GM21390 (cell line): ENCODE measurements around the gene ADAM33.

Experiments used
- ATAC-seq: cut with Tn5 transposase; IDR thresholded peaks from one replicate; pipeline ENCODE4 v1.9.1; 2021; ENCODE audit not compliant: unreplicated experiment

ADAM33 gene

DNA sequence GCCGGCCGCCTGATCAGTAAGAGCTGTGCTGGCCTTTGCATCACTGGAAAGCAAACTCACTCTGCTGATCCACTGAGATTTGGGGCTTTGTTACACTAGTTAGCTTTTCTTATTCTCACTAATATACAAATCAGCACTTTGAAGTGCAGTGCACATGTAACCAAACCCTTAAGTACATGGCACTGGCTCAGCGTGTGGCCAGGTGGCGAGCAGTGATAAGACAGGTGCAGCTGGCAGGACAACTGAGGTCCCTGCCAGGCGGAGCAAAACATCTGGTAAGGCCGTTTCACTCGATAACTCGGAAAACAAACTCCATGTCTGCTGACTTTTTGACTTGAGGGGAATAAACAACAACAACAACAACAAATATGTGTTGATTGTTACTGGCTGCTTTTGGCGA, 29.6 kb downstream of the ADAM33 start:
- no peak for ATAC-seq

DNA sequence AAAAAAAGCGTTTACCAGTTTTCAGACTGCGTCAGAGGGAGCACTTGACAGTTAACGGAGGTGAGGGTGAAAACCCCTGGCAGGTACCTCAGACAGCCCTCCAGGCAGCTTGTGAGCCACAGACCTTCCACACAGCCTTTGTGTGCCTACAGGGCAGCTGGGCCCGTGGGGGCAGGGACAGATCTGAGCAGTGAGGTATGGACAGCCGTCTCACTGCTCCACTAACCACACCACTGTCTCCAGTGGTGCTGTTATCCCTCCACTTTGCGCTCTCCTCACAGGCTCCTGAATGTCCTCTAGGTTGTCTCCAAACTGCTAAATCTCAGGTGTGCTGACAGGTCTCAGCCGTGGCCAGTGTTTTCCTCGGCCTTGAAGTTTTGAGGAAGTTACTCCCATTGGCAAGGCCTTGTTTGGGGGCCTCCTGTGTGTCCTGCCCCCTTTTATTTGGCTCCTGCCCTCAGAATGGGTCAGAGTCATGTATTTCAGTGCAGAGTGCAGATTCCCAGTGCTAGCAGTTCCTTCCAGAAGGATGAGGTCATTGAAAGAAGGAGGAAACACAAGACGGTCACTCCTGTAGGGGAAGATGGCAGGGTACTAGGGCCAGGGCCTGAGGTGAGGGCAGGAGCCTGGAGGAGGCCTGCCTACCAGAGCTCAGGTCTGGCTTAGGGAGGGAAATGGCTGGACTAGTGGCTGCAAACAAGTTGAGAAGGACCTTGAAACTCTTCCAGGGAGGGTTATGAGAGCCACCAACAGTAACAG, 30.4 kb downstream of the ADAM33 start:
- no peak for ATAC-seq

DNA sequence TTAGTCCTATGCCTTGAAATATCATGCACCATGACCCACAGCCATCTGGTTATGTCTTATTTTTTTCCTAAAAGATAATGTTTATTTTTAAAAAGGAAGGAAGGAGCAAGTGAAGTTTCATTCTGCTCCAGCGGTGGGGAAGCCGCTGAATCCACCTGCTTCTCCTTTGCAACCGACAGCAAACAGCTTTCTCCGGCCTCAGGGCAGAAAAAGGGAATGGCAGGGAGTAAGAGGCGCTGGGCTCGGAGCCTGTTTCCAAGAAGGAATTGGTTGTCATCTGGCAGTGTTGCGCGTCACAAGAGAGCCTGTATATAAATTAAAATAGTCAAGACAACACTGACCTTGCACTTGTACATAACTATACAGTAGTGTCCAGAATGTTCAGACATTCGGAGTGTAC, 32.9 kb downstream of the ADAM33 start:
- no peak for ATAC-seq

DNA sequence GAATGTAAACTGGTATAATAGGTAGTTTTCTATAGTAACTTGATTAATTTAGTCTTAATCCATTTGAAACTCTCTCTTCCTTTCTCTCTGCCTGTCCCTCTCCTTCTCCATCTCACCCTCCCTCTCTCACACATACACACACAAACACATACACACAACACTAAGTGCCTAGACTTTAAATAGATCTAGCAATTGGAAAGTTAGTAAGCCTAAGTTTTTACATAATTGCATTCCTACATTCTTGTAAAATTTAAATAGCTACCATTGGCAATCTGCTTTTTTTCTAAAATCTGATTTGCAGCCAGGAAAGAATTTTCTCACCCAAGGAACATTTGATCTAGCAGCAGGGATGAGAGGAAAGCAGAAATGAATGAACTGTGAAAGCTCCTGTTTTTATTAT, 34.3 kb downstream of the ADAM33 start:
- ATAC-seq, result no peak

DNA sequence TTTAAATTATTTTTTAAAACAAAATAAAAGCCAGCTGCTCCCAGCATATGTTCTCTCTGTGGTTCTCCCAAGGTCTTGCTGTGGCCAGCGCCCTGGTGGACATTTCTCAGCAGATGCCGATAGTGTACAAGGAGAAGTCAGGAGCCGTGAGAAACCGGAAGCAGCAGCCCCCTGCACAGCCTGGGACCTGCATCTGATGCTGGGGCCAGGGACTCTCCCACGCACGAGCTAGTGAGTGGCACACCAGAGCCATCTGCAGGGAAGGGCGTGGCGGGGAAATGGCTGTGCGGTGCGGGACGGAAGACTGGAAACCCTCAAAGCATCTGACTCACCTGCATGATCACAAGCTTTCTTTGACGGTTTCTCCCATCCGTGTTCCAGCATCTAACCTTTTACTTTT, 35.2 kb downstream of the ADAM33 start:
- no peak for ATAC-seq

DNA sequence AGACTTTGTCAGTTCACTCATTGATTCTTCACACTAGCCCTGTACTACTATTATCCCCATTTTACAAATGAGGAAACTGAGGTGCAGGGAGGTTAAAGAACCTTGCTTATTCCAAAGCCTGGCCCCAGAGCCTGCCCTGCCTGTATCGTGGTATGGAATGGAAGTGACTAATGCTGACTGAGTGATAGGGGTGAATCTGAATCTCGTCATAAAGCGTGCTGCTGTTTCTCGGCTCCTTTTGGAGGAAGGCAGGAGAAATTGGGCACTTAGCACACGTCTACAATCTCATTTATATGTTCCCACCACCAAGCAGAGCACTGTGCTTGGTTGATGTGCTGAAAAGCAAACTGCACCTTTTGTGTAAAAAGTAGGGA, 35.8 kb downstream of the ADAM33 start:
- ATAC-seq, result no peak

DNA sequence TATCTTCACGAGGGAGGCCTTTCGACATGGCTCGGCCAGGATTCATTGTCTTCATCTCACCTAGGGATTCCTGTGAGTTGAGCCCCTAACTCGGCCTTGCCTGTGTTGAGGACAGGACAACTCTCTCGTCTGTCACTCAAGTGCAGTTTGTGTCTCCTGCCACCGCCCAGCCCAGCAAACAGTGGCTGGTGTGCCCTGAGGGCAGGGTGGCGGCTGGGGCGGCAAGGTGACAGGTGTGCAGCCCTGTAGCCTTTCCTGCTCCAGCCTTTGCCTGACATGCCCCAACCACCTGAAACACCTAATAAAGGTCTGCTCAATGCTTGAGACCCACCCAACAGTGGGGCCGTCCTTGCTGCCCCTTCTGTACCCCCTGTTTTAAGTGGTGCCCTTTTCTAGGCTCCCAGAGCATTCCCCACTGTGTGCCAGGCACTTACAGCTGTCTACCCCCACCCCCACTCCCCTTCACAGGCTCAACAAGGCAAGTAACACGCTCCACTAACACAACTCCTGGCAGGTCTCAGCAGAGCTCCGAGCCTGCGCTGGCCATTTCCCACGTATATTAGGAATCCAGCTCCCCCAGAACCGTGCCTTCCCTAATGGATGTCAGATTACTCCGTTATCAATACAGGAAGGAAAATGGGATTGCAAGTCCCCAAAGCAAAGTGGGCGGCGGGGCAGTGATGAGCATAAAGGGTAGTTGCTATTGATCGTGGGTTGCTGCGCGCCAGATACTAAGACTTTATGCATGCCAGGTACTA, 36.3 kb downstream of the ADAM33 start:
- no peak for ATAC-seq

DNA sequence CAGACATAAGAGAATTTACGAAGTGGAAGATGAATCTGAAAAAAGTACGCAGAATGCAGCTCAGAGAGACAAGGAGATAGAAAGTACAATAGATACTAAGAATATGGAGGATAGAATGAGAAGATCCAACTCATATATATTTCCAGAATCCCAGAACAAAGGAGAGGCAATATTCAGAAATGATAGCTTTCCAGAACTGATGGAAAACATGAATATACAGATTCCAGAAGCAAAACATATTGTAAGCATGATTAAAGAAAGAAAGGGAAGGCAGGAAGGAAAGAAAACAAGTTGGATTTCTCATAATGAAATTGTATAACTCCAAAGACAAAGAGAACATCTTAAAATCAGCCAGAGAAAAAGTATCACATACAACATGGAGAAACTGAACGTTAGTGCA, 41.6 kb downstream of the ADAM33 start:
- no peak for ATAC-seq

DNA sequence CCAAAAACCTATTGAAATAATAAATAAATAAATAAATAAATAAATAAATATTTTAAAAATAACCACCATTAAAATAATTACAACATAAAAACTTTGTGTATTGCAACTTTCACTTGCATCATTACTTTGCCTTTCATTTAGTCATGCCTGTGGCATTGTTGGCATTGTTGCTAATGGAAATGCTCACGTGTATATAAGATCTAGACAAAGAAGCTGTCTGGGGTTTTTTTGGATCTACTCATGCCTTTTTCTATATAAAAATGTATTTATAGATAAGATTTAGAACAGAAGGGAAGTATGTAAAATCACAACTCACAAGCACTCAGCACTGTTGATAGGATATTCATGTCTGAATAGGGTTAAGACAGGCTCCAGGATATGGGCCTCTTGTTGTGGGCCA, 46.5 kb downstream of the ADAM33 start:
- no peak for ATAC-seq

DNA sequence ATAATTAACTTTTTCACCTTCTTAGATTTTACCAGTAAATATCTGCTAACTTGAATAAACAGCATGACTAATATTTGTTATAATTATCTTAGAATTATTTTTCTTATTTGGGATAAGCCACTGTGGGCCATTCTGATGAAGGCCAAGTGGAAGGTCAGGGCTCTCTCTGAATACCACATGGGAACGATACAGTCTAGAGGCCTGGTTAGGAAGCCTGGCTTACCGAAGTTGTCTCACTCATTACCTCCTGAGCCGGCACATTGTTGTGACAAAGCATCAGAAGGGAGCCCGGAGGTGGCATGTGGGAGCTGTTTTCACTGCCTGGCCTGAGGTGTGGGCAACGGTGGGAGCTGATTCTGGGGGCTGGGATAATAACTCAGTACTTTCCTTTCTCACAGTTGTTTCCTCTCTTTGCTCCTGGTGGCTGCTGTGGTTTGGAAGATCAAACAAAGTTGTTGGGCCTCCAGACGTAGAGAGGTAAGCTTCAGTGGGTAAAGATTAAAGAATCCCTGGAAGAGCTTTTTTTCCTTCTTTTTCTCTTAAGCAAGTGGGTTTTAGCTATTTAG, 47.8 kb downstream of the ADAM33 start:
- ATAC-seq, result no peak

DNA sequence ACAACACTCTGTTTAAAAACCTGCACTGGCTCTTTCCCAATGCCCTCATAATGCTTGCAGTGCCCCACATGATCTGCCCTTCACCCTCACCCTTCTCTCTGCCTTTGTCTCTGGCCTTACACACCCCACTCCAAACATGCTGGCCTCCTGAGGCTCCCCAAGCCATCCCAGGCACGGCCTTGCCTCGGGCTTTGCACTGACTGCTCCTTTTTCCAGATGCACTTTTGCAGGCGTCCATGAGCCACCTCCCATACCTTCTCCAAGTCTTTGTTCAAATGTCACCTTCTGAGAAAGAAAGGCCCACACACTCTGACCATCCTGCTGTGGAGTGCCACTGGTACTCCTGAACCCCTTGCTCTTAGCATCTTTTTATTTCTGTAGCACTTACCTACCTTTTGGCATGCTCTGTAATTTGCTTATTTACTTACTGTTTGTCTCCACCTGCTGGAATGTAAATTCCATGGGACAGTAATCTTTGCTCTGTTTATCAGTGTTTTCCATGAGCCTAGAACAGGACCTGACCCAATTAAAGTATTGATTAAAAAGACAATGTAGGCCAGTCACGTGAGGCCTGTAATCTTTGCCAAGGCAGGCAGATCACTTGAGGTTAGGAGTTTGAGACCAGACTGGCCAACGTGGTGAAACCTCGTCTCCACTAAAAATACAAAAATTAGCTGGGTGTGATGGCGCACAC, 49.4 kb downstream of the ADAM33 start:
- ATAC-seq, result no peak

DNA sequence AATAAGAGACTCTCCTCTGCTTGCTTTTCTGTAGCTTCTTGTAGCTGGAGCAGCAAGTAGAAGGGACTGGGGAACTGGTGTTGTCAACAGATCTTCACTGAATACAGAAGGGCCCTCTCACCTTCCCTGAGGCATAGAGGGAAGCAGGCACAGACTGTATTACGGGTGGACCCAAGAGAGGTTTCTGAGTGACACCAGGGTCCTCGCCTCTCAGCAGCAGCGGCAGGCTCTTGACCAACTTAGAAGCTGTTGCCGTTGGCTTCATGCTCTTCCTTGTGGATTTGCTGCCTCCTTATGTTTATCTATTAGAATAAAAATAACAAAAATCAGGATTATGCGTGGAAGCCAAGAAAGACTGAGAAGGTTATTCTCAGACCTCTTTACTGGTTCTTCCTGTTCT, 50.3 kb downstream of the ADAM33 start:
- ATAC-seq, result no peak

DNA sequence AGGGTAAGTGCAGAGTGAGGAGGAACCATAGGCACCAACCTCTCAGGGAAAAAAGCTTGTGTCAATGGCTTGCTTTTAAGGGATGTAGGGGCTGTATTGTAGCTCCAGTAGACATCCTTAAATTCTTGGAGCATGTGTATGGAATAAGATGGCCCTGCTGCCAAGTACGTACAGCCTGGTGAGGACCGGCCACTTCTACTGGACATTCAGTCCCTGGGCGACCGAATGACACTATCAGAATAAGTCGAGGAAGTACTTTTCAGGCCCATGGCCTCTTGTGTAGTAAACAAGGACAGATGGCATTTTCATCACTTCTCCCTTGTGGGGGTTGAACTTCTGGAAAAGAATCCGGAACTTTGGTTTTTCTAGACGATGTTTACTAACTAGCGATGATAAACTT, 51.4 kb downstream of the ADAM33 start:
- no peak for ATAC-seq

DNA sequence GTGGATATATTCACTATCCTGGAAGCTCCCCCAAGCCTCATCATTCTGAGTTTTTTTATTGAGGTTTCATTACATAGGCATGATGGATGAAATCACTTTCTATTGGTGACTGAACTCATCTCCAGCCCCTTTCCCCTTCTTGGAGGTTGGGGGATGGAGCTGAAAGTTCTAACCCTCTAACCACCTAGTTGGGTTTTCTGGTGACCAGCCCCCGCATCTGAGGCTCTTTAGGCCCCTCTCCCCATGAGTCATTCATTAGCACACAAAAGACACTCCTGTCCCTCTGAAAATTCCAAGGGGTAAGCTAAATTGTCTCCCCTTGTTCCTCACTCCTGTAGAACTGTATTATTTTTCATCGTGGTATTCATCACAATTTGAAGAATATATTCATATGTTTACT, 51.9 kb downstream of the ADAM33 start:
- no peak for ATAC-seq

DNA sequence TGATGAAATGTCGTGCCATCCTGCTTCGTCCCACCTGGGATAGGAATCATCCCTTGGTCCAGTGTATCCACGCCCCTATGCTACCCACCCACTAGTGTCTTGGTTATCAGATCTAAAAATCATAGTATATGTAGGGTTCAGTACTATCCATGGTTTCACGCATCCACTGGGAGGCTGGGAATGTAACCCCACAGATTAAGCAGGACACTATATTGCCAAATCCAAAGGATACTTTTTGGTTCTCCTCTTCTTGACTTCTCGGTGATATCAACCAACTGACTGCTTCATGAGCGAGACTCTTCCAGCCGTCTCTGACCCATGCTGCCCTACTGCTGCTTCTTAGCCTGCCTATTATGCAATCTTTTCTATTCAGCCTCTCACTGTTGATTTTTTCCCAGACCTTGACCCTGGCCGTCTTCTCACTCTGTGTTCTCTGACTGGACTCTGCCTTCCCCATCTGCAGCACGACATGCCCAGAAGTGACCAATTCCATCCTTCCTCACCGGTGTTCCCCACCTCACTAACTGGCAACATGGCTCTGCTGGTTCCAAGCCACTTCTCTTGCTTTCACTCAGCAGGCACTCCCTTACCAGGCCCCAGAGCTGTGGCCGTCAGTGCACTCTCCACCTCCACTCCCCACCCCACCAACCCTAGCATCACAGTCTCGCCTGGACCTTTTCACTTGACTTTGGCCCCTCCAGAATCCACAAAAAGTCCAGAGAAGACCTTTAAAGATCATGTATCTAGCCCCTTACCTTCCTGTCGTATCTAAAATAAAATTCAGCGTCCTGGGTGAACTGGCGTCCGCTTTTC, 53.1 kb downstream of the ADAM33 start:
- no peak for ATAC-seq

DNA sequence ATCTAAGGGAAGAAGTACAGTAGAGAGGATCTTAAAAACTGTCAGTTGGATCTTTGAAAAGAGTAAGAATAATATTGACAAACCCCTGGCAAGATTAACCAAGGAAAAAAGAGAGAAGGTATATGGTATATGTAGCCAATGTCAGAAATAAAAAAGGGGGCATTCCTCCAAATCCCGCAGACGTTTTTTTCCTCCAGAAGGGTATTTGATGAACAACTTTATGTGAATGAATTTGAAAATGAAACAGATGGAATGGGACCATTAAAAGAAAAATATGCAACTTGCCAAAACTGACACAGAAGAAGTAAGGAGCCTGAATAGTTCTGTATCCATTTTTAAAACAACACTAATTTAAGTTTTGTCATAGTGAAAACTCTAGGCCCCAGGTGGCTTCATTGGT, 54.3 kb downstream of the ADAM33 start:
- no peak for ATAC-seq

DNA sequence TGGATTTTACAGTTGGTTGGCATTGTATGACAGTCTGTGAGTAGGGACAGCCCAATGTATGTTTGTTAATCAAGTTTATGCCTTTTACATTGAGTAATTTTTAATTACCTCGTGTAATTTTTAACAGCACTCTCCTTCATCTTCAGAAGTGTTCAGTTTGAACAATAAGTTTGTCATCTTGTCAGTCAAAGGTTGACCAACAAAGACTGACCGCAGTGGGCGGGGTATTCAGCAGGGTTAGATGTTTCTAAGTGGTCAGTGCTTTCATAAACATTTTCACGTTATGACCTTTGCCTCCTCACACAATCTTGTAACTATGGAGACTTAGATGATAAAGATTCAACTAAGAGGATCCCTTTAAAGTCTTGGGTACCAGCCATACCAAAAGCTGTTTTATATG, 59.4 kb downstream of the ADAM33 start:
- no peak for ATAC-seq

DNA sequence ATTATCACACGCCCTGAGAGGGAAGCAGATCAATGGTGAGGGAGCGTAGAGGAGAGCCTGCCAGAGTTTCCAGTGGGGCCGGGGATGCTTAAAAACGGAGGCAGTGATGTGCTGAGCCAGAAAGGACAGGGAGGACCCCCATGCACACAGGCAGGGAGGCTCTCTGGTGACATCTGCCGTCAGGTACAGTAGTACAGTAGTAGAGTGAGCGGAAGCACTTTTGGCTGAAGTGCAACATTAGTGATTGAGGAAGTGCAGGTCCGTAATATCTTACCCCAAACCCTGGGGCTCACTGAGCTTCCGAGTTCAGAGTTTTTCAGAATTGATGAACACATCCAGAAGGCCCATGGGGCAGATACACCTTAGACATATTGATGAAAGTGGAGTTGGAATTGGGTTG, 60.7 kb downstream of the ADAM33 start:
- no peak for ATAC-seq
